ENCODE results near the gene E2F1.

DNA sequence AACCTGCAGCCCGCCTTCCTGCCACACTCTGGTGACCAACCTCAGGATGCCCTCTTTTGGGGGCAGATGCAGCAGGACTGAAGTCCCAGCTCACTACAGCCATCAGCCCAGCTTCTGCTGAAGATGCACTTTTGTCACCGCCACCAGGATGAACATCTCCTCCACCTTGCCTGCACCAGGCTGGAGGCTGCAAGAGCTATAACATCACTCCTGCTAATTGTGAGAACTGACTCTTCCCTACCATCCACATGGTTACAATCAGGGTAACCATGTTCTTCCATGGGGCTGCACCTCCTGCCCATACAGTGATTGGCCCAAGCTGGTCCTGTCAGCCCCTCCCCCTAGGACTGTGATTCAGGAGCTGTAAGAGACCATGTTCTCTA is 21.4 kb downstream of the E2F1 start:
- TF ChIP-seq CTCF (IDR thresholded peaks at IDR 0.05) (no peak), POLR2A (IDR thresholded peaks at IDR 0.05) (no peak), POLR2AphosphoS5 (IDR thresholded peaks at IDR 0.05) (no peak)
